Measurements from ENCODE around the gene CCDC196.
A peak's percentile ranks its signal among the peaks of the same experiment; 100 is the strongest.
"Not testable (repeated sequence)": the region's sequence is repeated elsewhere in the genome, so short reads cannot be mapped to it uniquely, and the experiment has no call there.

CCDC196 gene

DNA sequence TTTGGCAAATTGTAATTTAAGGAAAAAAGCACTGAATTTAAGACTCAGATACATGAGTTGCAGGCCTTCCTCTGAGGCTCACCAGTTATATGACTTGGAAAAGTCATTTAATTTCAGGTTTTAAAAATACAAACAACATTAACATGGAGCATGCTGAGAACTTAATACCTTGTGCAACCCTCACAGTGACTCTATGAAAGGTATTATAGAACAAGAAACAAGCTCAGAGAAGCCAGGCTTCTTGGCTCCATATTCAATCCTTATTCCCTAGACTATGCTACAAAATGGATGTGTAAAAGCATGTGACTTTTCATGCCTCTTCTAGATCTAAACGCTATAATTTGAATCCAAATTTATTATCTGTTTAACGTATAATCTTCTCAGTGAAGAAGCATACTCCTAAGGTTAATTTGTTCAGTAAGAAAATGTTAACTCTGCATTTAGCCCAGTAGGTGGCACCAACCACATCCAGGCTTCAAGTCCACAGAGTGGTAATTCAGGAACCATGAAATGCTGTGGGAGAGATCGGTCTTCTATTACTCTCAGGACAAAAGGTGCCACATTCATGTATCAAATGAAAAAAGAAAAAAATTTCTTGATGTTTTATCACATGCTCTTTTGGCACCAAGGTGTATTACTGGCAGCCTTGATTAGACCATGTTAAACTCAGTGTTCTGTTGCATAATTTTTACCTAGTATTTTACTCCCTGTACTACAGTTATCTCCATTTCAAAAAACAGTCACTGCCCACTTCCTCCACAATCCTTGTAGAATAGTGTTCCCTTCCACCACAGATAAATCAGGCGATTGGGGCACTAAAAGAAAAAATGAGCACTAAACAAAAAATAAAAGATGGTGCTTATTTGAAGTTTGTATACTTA lies 9.3 kb downstream of the CCDC196 start:
- no peak for DNase-seq (ENCODE audit: low read depth in 2 of 2)

GRCh38 chr14:66496188-66496807 lies 10.1 kb downstream of the CCDC196 start:
- DNase-seq (ENCODE audit: low read depth in 2 of 2), result no peak

GRCh38 chr14:66496911-66497310 lies 10.7 kb downstream of the CCDC196 start:
- DNase-seq (ENCODE audit: low read depth in 2 of 2), result no peak

GRCh38 chr14:66498311-66498710 lies 12.1 kb downstream of the CCDC196 start:
- DNase-seq (ENCODE audit: low read depth in 2 of 2), result no peak

- no peak for DNase-seq (ENCODE audit: low read depth in 2 of 2)
These were observed 15.4 kb downstream of the CCDC196 start for GRCh38 chr14:66501592-66501991.

DNA sequence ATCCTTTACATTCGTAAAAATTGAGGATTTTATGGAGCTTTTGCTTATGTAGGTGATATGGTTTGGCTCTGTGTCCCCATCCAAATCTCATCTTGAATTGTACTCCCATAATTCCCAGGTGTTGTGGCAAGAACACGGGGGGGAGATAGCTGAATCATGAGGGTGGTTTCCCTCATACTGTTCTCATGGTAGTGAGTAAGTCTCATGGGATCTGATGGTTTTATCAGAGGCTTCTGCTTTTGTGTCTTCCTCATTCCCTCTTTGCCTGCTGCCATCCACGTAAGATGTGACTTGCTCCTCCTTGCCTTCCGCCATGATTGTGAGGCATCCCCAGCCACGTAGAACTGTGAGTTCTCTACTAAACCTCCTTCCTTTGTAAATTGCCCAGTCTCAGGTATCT lies 16.7 kb downstream of the CCDC196 start:
- DNase-seq (ENCODE audit: low read depth in 2 of 2), result not testable (repeated sequence)

- no peak for DNase-seq (ENCODE audit: low read depth in 2 of 2)
These were observed 17.4 kb downstream of the CCDC196 start for GRCh38 chr14:66503532-66503931.

GRCh38 chr14:66507181-66507721 lies 21.1 kb downstream of the CCDC196 start:
- no peak for DNase-seq (ENCODE audit: low read depth in 2 of 2)

- DNase-seq (ENCODE audit: low read depth in 2 of 2), result peak; percentile 81
These were observed 21.8 kb downstream of the CCDC196 start, which contains the start of gene GPHN for GRCh38 chr14:66507722-66508546. TSS of gene GPHN (plus strand) at chr14:66508147.

DNA sequence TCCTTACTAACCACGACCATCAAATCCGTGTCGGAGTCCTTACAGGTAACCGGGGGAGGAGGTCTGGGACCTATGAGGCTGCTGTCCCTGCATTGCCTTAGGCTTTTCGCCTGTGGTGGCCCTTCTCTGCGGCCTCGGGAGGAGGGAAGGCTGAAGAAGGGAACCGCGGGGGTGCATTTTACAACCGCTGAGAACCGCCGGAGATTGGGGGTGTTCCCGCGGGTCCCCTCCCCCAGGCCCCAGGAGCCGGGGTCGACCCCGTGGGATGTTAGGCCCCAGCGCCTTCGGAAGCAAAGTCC lies 22.3 kb downstream of the CCDC196 start:
- no peak for DNase-seq (ENCODE audit: low read depth in 2 of 2)

DNA sequence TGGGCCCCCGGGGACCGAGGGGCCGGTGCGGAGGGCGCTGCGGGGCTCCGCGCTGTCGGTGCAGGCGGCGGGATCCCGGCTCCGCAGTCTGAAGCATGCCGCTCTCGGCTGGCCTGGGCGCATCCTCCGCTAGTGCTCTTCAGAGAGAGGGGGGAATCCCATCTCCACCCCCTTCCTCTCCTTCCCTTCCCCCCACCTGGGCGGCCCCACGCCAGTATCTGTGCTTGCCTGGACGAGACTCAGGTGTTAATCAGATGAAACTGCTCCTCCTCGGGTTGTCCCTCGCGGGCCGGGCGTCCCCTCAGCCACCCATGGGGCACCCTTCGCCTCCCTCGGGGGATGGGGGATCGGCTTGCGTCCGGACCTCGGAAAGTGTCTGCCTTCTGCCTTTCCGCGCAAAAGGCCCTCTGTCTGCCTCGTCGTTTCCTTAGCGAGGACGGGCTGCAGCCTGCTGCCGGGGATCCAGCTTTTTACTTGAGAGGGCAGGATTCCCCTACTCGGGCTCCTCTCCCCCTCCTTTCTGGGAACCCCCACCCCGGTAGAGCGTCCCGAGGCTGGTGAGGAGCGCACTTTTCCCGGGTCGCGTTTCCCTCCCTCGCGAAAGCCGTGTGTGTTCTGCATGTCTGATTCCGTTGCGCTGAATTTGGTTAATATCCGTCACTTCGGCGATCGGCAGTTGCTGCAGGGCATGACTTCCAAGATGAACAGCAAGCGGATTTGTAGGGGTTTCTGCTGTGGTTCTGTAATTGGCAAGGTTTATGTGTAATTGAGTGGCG lies 22.9 kb downstream of the CCDC196 start:
- peak; percentile 29 to 37 for DNase-seq (ENCODE audit: low read depth in 2 of 2)

- DNase-seq (ENCODE audit: low read depth in 2 of 2), result no peak
These were observed 23.7 kb downstream of the CCDC196 start for GRCh38 chr14:66509874-66510273.

DNA sequence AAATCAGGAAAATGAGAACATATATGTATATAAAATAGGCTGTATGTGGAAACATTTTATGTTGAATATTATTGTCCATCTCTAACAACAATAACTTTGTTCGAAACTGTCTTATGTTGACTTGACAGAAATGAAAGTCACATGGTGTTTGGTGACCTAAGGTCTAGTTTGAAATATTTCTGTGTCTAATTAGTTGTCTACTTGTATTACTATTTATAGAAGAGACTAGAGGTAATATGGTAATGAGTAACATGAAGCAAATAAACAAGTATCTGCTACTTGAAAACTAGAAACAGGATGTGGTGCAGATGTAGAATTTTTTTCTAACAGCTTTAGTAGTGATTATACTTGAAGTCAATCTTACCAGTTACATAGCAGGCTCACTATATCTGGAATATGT lies 25.7 kb downstream of the CCDC196 start:
- DNase-seq (ENCODE audit: low read depth in 2 of 2), result no peak

DNA sequence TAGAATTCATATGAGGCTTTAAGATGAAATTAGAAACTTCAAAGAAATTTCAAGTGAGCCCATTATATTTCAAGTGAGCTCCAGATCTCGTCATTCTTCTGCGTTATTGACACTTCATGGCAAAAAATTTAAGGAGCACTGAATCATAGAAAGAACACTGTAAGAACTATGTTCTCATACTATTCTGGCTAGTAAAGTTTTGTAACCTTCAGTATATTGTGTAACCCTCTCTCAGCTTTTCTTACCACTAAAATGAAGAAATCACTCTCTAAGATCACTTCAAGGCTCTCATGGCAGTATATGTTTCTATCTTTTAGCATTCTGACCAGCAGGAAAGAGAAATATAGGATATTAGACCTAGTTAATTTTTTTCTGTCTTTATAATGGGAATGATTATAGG lies 28.0 kb downstream of the CCDC196 start:
- DNase-seq (ENCODE audit: low read depth in 2 of 2), result no peak

DNA sequence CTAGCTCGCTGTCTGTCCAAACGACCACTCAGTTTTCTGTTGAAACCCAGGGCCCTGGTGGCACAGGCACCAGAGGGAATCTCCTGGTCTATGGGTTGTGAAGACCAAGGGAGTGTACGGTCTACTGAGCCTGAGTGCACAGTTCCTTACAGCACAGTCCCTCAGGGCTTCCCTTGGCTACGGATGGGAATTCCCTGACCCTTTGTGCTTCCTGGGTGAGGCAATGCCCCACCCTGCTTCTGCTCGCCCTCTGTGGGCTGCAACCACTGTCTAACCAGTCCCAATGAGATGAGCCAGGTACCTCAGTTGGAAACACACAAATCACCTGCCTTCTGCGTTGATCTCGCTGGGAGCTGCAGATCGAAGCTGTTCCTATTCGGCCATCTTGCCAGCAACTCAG lies 44.4 kb downstream of the CCDC196 start:
- no peak for DNase-seq (ENCODE audit: low read depth in 2 of 2)

GRCh38 chr14:66539034-66539433 lies 52.9 kb downstream of the CCDC196 start:
- DNase-seq (ENCODE audit: low read depth in 2 of 2), result no peak

DNA sequence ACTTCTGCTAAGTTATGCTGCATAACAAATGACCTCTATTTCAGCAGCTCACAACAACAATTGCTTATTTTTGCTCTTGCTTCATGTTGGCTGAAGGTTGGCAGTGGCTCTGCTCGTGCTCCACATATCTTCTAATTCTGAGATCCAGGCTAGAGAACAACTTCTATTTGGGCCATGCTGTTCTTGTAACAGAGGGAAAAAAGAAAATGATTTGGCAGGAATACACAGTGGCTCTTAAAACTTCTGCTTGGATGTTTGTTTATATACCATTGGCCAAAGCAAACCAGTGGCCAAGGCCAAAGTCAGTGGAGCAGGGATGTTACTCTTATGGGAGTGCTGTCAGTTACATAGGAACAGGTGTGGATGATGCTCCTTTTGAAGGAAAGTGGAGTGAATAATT lies 53.9 kb downstream of the CCDC196 start:
- DNase-seq (ENCODE audit: low read depth in 2 of 2), result no peak

GRCh38 chr14:66541627-66542026 lies 55.5 kb downstream of the CCDC196 start:
- no peak for DNase-seq (ENCODE audit: low read depth in 2 of 2)

- no peak for DNase-seq (ENCODE audit: low read depth in 2 of 2)
These were observed 57.8 kb downstream of the CCDC196 start for GRCh38 chr14:66543996-66544395.

DNA sequence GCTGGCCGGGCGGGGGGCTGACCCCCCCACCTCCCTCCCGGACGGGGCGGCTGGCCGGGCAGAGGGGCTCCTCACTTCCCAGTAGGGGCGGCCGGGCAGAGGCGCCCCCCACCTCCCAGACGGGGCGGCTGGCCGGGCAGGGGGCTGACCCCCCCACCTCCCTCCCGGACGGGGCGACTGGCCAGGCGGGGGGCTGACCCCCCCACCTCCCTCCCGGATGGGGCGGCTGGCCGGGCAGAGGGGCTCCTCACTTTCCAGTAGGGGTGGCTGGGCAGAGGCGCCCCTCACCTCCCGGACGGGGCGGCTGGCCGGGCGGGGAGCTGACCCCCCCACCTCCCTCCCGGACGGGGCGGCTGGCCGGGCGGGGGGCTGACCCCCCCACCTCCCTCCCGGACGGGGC lies 59.0 kb downstream of the CCDC196 start:
- not testable (repeated sequence) for DNase-seq (ENCODE audit: low read depth in 2 of 2)

GRCh38 chr14:66545751-66546150 lies 59.6 kb downstream of the CCDC196 start:
- DNase-seq (ENCODE audit: low read depth in 2 of 2), result not testable (repeated sequence)

Data from activated CD4-positive, alpha-beta T cell treated with anti-CD3 and anti-CD28 coated beads for 24 hours (primary cell).